22Rv1 (cell line): ENCODE results near the gene SPATA1.

Experiments
- CTCF ChIP-seq: fragments of 450-650 bp; IDR thresholded peaks from 2 replicates; pipeline ENCODE4 v1.5.1; 2017; ENCODE audit warnings: mild to moderate bottlenecking
- ZFX ChIP-seq: fragments of 450-650 bp; IDR thresholded peaks from 2 replicates; pipeline ENCODE4 v1.6.1; 2017; ENCODE audit warnings: antibody characterized with exemption, borderline replicate concordance

GRCh38 chr1:84493747-84494146 lies 12.4 kb upstream of the SPATA1 start:
- TF ChIP-seq CTCF (no peak), ZFX (no peak)
